GM21526 (cell line): ENCODE data around the gene METTL16.
"Not testable (repeated sequence)": the region's sequence is repeated elsewhere in the genome, so short reads cannot be mapped to it uniquely, and the experiment has no call there.

ENCODE experiments used
- ATAC-seq: cut with Tn5 transposase; IDR thresholded peaks from one replicate; pipeline ENCODE4 v1.9.1; 2021; ENCODE audit warnings: moderate library complexity; ENCODE audit not compliant: unreplicated experiment, low FRiP score

METTL16 gene

GRCh38 chr17:2453325-2453724 lies 58.4 kb downstream of the METTL16 start:
- no peak for ATAC-seq

DNA sequence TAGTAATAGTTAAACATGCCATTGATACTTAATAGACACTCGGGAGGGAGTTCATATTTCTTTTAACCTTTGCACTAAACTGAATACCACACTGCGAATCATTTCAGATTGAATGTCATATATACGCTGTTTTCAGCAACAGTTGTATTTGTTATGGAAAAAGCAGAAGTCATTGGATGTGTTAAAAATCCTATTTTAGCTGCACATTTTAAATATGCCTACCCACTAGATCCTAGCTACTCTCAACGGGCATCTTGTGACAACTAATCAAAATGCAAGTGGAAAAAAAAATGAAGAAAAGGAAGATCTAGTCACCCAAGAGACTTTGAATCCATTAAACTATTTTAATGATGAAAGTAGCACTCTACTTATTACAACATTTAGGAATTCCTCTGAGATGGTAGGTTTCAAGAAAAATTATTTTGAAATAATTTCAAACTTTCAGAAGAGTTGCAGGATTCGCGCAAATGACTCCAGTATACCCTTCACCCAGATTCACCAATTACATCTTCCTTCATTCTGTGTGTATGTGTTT lies 59.4 kb downstream of the METTL16 start:
- ATAC-seq = no peak

- ATAC-seq = no peak
These were observed 61.6 kb downstream of the METTL16 start for GRCh38 chr17:2450016-2450650.

DNA sequence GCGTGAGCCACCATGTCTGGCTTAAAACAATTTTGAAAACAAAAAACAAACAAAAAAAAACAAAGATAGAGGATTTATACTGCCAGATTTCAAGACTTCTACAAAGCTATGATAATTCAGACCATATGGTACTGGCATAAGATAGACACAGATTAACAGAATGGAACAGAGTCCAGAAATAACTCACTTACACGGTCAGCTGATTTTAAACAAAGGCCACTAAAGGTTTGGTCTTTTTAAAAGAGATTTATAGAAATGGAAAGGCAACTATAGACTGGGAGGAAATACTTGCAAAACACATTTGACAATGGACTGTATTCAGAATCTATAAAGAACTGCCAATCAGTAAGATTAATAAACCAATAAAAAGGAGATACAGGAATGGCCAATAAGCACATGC lies 62.2 kb downstream of the METTL16 start:
- ATAC-seq = no peak

GRCh38 chr17:2447479-2447878 lies 64.2 kb downstream of the METTL16 start:
- not testable (repeated sequence) for ATAC-seq

DNA sequence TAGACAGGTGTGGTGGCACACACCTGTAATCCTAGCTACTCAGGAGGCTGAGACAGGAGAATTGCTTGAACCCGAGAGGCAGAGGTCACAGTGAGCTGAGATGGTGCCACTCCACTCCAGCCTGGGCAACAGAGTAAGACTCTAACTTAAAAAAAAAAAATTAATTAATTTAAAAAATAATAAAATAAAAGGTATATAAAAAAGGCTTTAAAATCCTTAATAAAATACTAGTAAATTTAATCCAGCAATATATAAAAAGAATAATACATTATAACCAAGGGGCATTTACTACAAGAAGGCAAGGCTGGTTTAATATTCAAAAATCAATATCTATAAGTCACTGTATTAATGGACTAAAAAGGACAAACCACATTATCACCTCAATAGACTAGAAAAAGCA lies 66.0 kb downstream of the METTL16 start:
- no peak for ATAC-seq

DNA sequence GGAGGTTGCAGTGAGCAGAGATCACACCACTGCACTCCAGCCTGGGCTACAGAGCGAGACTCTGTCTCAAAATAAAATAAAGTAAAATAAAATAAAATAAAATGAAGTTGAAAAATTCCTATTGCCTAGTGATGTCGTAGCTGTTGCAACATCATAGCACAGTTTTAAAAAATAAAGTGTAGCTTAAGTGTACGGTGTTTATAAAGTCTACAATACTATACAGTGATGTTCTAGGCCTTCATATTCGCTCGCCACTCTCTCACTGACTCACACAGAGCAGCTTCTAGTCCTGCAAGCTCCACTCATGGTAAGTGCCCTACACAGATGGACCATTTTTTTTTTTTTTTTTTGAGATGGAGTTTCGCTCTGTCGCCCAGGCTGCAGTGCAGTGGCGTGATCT lies 67.3 kb downstream of the METTL16 start:
- no peak for ATAC-seq

GRCh38 chr17:2442166-2442565 lies 69.5 kb downstream of the METTL16 start:
- no peak for ATAC-seq

DNA sequence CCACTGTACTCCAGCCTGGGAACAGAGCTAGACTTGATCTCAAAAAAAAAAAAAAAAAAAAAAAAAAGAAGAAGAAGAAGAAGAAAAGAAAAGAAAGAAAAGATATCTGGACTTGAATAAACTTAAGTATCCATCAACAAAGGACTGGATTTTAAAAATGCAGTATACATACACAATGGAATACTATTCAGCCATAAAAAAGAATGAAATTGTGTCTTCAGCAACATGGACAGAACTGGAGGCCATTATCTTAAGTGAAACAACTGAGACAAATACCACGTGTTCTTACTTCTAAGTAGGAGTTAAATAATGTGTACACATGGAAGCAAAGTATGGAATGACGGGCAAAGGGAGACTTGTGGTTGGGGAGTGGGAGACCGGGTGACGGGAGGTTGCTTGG lies 70.8 kb downstream of the METTL16 start:
- no peak for ATAC-seq

GRCh38 chr17:2439997-2440396 lies 71.7 kb downstream of the METTL16 start:
- ATAC-seq = not testable (repeated sequence)

DNA sequence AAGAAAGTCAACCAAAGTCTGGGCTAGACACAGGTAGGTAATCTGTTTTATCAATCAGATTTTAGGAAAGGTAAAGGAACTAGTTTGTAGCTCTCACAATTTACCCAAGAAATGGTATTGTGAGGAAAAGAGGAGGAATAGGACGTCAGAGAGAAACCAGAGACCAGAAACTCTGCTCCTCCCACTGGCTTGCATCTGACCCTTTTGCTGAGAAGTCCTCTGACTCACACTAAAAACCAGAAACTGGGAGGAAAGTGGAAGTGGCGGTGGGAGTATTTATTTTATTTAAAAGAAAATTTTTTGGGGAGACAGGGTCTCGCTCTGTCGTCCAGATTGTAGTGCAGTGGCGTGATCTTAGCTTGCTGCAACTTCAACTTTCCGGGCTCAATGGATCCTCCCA lies 72.9 kb downstream of the METTL16 start:
- no peak for ATAC-seq

GRCh38 chr17:2436316-2436905 lies 75.3 kb downstream of the METTL16 start:
- ATAC-seq = no peak

GRCh38 chr17:2435862-2436261 lies 75.8 kb downstream of the METTL16 start:
- ATAC-seq = no peak

GRCh38 chr17:2435181-2435741 lies 76.4 kb downstream of the METTL16 start:
- ATAC-seq = no peak

DNA sequence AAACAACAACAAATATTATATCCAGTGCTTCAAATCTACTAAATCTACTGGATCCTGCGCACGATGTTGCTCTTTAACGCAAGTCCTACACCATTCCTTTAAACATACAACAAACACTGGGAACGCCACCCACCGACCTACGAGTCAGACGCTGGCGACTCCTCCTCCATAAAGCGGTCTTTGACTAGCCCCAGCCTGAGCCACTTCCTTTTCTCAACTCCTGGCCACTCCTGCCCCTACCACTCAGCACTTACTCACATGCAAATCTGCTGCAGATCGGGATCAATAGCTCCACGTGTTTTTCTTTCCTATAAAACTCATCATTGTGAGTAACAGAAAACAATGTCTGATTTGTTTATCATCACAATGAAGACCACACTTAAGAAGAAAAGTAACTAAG lies 78.0 kb downstream of the METTL16 start:
- no peak for ATAC-seq

GRCh38 chr17:2427910-2428309 lies 83.8 kb downstream of the METTL16 start:
- ATAC-seq = no peak

DNA sequence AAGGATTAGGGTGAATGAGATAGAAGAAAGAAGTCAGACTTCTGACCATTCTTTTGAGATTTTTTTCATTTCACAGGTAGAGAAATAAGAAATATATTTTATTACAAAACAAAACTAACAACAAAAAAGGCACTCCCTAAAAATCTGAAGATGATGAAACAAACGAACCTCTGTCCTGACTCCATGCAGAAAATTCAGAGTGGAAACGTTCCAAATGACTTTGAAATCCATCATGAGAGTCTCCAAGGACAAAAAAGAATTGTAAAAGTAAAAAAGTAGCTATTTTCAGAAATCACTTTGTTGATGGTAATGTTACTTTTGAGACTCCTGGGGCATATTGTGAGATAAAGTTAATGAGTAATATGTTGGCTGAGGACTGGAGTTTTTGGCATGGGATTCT lies 84.5 kb downstream of the METTL16 start:
- no peak for ATAC-seq

GRCh38 chr17:2423271-2423670 lies 88.4 kb downstream of the METTL16 start:
- no peak for ATAC-seq

GRCh38 chr17:2421315-2422147 lies 90.2 kb downstream of the METTL16 start:
- no peak for ATAC-seq

DNA sequence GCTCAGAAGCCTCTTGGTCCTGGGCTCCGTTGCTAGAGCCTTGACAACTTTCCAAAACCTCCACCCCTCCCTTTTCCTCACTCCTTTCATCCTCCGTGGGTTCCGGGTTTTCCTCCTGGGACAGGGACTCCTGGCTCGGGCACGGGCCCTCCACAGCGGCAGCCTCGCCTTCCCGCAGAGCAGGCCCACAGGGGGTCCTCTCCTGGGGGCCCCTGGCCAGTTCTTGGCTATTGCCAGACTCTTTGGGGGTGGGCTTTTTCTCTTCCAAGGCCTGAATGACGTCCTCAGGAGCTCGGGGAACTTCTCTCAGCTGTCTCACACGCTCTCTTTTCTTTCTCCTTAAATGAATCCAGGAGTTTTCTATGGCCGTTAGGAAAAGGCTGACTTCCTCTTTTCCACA lies 91.5 kb downstream of the METTL16 start:
- ATAC-seq = no peak

GRCh38 chr17:2419486-2419885 lies 92.2 kb downstream of the METTL16 start:
- ATAC-seq = no peak
